ENCODE measurements around the gene OMP. TPM values are rescaled to one million over a fixed set of nuclear protein-coding genes. Genes with fewer than 3 reads are reported as not detected.

Gene OMP
- total RNA-seq, 2 donors from 2014 or later, result 8.0 TPM; not detected in 1

DNA sequence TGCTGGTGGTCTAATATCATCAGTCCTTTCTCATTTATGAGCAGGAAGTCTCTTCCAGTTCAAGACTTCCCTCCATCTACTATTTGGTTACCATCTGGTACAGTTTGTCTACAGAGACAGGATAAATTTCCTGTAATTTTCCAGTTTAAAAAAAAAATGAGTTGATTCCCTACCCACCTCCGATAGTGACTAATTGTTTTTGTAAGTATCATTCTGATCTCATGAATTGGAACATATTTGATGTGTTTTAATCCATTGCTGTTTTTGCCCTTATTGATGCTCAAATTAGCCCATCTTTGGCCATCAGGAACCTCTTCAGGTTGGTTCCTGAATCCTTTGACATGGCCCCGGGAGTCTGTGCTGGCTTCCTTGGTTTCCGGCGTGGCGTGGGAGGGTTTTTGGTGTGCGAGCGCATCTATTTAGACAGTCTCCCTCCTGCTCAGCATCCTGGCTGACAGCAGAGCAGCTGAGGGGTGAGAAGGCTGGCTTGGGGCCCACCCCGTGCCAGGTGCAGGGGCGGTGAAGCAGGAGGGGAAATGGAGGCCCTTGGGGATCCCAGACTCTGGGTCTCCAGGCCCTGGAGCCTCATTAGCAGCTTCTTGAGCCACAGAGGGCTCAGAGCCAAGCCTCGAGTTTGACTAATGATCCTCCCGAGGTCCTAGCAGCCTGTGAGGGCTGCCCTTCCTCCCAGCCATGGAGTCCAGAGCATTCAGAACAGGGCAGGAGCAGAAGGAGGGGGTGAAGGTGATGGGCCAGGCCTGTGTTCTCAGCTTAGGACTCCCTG lies 6.8 kb downstream of the OMP start:
- no peak for TF ChIP-seq POLR2A (IDR thresholded peaks at IDR 0.05)
- TF ChIP-seq, protein P1, sequence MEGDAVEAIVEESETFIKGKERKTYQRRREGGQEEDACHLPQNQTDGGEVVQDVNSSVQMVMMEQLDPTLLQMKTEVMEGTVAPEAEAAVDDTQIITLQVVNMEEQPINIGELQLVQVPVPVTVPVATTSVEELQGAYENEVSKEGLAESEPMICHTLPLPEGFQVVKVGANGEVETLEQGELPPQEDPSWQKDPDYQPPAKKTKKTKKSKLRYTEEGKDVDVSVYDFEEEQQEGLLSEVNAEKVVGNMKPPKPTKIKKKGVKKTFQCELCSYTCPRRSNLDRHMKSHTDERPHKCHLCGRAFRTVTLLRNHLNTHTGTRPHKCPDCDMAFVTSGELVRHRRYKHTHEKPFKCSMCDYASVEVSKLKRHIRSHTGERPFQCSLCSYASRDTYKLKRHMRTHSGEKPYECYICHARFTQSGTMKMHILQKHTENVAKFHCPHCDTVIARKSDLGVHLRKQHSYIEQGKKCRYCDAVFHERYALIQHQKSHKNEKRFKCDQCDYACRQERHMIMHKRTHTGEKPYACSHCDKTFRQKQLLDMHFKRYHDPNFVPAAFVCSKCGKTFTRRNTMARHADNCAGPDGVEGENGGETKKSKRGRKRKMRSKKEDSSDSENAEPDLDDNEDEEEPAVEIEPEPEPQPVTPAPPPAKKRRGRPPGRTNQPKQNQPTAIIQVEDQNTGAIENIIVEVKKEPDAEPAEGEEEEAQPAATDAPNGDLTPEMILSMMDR (IDR thresholded peaks at IDR 0.05), result no peak
- no peak for TF ChIP-seq POLR2AphosphoS5 (IDR thresholded peaks at IDR 0.05)
- Histone ChIP-seq H3K27ac (no peak overlapping the region), H3K4me1 (replicated peaks) (no peaks in the 10 kb centered on the region), H3K27me3 (replicated peaks; ENCODE audit: insufficient read depth) (no peaks in the 10 kb centered on the region), H3K4me3 (no peak overlapping the region), H3K9me3 (no peaks in the 10 kb centered on the region), H3K36me3 (no peaks in the 10 kb centered on the region)
- 83% methylated on average over 11 of the region's 11 CpGs for WGBS
- intact Hi-C loops (cut with DNase I), result no loop called here
- no peak for DNase-seq (ENCODE audit: low spot score)

DNA sequence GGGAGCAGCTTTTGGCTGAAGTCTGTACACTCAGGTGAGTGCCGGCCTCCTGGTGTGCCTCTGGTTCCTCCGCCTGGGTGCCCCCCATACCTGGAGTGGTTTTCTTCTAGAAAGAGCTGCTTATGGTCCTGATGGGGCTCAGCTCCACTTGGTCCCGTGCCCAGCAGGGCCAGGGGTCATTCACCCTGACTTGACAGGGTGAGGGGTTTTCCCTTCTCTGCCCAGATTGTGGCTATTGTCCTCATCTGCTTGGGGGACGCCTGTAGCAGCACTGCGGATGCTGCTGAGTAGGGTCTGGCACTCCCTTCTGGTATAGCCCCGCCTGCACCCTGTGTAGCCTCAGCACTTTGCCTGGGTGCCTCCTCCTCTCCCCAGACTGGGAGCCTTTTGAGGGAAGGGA lies 8.2 kb downstream of the OMP start:
- intact Hi-C loops (cut with DNase I), result no loop called here
- H3K27me3 ChIP-seq (replicated peaks; ENCODE audit: insufficient read depth), result no peaks in the 10 kb centered on the region
- DNase-seq (ENCODE audit: low spot score), result no peak
- H3K9me3 ChIP-seq, result no peaks in the 10 kb centered on the region
- TF ChIP-seq, protein P1 (IDR thresholded peaks at IDR 0.05), result no peak
- TF ChIP-seq POLR2A (IDR thresholded peaks at IDR 0.05) (no peak), POLR2AphosphoS5 (IDR thresholded peaks at IDR 0.05) (no peak)
- H3K4me1 ChIP-seq (replicated peaks), result no peaks in the 10 kb centered on the region
- no peak overlapping the region for H3K27ac ChIP-seq
- H3K4me3 ChIP-seq, result no peak overlapping the region
- 97% methylated on average over 6 of the region's 6 CpGs for WGBS
- no peaks in the 10 kb centered on the region for H3K36me3 ChIP-seq

DNA sequence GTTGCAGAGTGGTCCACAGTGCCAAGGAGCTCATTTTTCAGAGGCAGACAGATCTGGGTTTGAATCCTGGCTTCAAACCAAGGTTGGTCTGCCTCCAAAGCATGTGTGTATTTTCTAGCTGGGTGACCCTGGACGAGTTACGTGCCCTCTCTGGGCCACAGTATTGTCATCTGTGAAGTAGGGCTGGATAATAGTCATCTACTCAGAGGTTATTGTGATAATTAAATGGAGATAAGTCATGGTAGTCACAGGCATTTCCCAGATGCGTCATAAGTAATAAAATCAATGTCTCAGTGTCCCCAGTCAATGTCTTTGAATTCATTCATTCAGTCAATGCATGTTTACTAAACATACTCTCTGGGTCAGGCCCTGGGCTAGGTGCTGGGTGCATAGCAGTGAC lies 8.6 kb downstream of the OMP start:
- H3K4me1 ChIP-seq (replicated peaks), result no peaks in the 10 kb centered on the region

DNA sequence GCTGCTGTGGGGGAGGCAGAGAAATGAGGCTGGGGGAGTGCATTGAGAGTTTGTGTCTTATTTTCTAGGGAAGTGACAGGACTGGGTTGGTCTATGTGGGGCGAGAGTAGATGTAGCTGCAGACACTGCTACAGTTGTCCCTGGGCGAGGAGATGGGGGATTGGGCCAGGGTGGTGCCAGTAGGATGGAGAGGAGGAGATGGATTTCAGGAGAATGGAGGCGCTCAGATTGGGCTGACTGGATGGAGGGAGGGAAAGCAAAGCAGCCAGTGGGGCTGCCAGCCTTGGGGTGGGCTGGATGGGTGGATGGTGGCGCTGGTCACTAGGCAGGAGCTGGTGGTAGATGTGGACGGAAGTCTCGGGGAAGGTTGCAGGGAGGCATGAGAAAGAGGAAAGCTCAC lies 9.3 kb downstream of the OMP start:
- intact Hi-C loops (cut with DNase I), result no loop called here
- Histone ChIP-seq H3K4me1 (replicated peaks) (no peaks in the 10 kb centered on the region), H3K4me3 (no peak overlapping the region), H3K36me3 (no peaks in the 10 kb centered on the region), H3K27me3 (replicated peaks; ENCODE audit: insufficient read depth) (no peaks in the 10 kb centered on the region), H3K27ac (no peak overlapping the region), H3K9me3 (no peaks in the 10 kb centered on the region)
- TF ChIP-seq, protein P1 (IDR thresholded peaks at IDR 0.05), result no peak
- TF ChIP-seq POLR2A (IDR thresholded peaks at IDR 0.05) (no peak), POLR2AphosphoS5 (IDR thresholded peaks at IDR 0.05) (no peak)
- DNase-seq (ENCODE audit: low spot score), result no peak
- 93% methylated on average over 6 of the region's 6 CpGs for WGBS

More for the DNA sequence above, 8.6 kb downstream of the OMP start:
- H3K4me3 ChIP-seq, result no peak overlapping the region
- H3K27me3 ChIP-seq (replicated peaks; ENCODE audit: insufficient read depth), result no peaks in the 10 kb centered on the region
- no peak overlapping the region for H3K27ac ChIP-seq
- WGBS, result 83% methylated on average over 3 of the region's 3 CpGs
- intact Hi-C loops (cut with DNase I), result no loop called here
- no peaks in the 10 kb centered on the region for H3K9me3 ChIP-seq
- no peak for DNase-seq (ENCODE audit: low spot score)
- no peaks in the 10 kb centered on the region for H3K36me3 ChIP-seq
- no peak for TF ChIP-seq POLR2A (IDR thresholded peaks at IDR 0.05)
- TF ChIP-seq, protein P1 (IDR thresholded peaks at IDR 0.05), result no peak
- TF ChIP-seq POLR2AphosphoS5 (IDR thresholded peaks at IDR 0.05), result no peak
